ENCODE measurements around the gene RALGPS1.

The RALGPS1 gene

DNA sequence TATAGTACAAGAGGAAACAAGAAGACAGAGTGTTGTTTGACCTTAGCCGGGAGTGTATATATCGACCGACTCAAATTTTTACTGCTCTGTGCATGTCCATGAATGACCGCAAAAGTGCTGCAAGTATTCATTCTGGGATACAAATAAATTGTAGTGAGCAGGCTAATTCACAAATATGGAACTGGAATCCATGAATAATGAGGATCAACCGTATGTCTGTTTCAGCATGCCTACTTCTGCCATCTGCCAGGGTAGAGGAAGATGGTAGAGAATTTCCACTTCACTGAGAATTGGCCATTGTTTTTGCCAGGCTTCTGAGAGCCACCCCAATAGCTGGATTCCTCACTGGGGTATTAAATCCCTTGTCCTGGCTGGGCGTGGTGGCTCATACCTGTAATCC, 8.5 kb upstream of the RALGPS1 start:
- no peak for DNase-seq

GRCh38 chr9:126907058-126907457, 7.5 kb upstream of the RALGPS1 start:
- no peak for DNase-seq

GRCh38 chr9:126915281-126915816, 767 bp downstream of the RALGPS1 start:
- DNase-seq: no peak

DNA sequence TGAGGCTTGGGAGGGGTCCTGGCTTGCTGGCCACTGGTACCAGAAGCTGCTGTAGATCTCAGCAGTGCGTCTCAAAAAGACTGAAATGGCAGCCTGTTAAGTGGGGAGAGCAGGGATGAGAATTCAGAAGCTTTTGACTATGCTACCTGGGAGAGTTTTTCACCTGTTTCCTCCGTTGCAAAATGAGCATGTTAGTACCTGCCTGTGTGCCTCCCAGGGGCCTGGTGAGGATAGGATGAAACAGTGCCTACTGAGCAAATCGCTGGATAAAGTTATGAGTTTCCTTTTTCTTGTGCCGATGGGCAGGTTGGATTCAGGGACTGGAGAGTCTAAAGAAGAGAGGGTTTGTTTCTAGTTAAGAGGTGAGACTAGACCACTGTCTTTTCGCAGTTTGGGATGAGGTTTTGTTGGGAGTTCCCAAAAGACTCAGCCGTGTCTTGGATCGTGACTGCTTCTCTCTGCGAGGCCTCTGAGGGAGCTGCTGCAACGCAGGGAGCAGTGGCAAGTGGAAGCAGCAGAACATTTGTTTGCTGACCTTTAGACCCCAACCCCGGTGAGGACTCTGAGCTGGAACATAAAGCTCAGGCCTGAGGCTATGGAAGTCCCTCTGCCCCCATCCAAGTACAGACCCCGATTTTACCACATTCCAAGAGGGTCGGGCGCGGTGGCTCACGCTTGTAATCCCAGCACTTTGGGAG, 1.4 kb downstream of the RALGPS1 start:
- no peak for DNase-seq

DNA sequence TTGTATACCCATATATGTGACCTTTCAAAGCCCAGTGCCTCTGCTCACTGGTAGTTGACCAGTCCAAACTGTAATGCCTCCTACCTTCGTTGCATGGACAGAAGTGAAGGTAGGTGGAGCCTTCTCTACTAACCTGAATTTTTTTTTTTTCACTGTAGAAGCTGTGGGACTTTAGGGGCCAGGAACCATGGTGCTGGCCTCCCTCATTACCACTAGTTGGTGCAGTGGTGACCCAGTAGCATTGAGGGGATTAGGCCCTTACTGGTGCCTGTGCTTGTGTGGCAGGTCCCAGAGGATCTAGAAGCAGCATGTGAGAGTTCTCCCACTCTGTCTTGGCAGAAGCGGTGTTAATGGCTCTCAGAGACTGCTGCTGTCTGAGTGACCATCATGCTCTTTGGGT, 2.3 kb downstream of the RALGPS1 start:
- no peak for DNase-seq

- no peak for DNase-seq
These were observed 4.6 kb downstream of the RALGPS1 start for GRCh38 chr9:126919193-126919592.

- DNase-seq: no peak
These were observed 11.3 kb downstream of the RALGPS1 start for GRCh38 chr9:126925876-126926275.

GRCh38 chr9:126926364-126926763, 11.8 kb downstream of the RALGPS1 start:
- DNase-seq: no peak

DNA sequence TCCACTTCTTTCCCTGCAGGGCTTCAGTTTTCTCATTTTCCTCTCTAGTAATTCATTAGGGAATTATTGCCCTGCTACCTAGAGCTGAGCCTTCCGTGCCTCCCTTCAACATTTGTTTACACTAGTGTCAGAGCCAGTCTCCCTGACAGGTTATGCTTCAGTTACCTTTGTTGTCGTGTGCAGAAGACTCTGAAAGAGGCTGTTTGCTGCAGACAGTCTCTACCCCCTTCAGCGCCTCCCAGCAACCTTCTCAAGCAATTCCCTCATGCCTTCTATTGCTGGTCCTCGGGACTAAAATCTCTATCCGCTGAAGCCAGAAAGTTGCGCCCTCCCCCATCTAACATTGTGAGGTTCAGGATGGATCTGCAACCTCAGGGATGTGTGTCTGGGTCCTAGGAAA, 12.8 kb downstream of the RALGPS1 start:
- peak; percentile 39 for DNase-seq

DNA sequence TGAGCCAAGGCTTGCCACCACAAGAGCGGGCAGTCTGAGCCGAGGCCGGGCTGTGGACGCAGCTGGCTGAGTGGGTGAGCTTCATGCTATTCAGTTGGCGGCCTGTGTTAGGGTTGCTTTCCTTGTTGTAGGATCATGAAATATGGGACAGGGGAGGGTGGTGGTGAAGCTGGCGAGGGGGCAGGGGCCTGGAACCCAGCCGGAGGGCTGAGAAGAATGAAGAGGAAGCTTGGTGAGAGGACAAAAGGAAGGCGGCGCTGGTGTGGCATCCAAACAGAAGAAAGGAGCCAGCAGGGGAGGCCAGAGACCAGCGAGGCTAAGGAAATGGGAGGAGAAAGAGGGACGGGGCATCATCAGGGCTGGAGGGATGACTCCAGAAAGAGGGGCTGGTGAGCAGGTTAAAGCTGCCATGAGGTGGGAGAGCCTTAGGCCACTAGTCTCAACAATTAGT, 18.3 kb downstream of the RALGPS1 start:
- DNase-seq: no peak

DNA sequence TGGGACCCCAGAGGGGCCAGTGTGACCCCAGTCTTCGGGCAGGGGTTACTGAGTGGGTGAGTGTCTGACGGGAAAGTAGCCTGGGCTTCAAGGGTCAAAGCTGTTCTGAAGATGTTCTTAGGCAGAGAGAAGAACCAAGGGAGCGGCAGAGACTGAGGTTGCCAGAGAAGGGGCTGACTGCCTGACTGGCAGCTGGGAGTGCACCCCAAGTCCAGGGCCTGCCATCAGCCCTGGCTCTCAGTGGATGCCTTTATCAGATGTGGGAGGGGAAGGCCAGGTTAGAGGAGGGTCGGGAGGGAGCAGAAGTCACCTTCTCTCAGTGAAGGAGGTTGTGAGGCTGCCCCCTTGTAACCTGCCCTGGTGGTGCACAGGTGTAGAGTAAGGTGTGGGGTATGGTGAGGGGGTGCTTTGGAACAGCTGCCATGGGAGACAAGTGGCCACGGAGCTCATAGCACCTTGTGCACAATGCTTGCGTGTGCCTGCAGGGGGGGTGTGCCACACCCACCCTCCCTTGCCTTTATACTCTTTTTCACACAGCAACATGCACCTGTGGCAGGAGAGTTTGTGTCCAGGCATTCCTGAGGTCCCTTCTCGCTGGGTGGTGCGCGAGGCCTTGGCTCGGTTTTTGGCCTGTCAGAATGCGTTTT, 18.9 kb downstream of the RALGPS1 start:
- DNase-seq: no peak

DNA sequence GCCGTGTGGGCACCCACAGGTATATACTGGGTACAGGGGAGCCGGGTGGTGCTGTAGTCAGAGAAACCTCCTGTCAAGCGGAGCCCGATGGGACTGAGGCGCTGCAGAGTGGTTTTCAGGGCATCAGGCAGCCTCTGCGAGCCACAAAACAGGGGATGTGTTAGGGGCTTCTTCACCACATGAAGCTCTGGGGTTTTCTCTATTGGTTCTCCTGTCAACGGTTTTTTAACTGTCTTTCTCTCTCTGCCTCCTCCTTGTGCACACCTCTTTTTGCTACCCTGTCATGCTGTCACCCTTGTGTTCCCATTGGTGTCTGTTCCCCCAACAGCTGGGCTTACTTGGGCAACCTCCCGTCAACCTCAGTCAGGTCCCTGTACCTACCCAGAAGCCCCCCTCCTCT, 19.9 kb downstream of the RALGPS1 start:
- DNase-seq: no peak

DNA sequence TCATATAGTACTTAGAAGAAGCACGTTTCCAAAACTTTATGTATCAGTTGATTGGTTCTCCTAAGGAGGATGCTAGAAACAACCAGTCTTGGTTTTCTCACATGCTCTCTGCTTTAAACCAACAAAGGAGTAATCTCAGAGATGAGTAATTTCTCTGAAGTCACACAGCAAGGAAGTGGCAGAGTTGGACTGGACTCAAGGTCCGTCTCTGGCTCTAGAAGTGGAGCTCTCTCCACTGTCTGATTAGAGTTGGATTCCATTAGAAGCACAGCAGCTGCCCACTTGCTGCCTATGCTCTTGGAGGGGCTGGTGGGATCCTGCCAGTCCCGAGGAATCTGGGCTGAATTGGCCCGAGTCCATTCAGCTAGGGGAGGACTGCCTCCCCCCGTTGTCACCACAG, 21.0 kb downstream of the RALGPS1 start:
- DNase-seq: no peak

GRCh38 chr9:126937444-126937843, 22.9 kb downstream of the RALGPS1 start:
- no peak for DNase-seq

GRCh38 chr9:126938327-126938726, 23.7 kb downstream of the RALGPS1 start:
- no peak for DNase-seq

DNA sequence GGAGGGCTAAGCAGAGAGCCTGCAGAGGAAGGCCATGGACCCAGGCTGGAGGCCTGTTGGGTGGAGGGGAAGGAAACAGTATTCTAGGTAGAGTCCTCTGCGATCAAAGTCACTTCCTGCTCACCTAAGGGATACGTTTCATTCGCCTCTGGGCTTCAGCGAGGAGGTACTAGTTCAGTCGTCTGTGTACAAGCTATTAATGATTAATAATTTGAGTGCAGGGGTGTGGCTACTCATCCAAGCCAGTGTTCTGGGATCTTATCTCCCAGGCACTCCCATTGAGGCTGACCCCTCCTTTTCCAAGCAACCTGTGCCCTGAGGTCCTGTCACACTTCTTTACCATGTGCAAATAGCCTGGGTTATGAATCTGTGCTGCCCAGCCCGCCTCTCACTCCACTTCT, 25.2 kb downstream of the RALGPS1 start:
- no peak for DNase-seq

GRCh38 chr9:126942399-126942798, 27.8 kb downstream of the RALGPS1 start:
- no peak for DNase-seq

- no peak for DNase-seq
These were observed 31.1 kb downstream of the RALGPS1 start for GRCh38 chr9:126945682-126946081.

GRCh38 chr9:126947529-126947928, 32.9 kb downstream of the RALGPS1 start:
- DNase-seq: no peak

DNA sequence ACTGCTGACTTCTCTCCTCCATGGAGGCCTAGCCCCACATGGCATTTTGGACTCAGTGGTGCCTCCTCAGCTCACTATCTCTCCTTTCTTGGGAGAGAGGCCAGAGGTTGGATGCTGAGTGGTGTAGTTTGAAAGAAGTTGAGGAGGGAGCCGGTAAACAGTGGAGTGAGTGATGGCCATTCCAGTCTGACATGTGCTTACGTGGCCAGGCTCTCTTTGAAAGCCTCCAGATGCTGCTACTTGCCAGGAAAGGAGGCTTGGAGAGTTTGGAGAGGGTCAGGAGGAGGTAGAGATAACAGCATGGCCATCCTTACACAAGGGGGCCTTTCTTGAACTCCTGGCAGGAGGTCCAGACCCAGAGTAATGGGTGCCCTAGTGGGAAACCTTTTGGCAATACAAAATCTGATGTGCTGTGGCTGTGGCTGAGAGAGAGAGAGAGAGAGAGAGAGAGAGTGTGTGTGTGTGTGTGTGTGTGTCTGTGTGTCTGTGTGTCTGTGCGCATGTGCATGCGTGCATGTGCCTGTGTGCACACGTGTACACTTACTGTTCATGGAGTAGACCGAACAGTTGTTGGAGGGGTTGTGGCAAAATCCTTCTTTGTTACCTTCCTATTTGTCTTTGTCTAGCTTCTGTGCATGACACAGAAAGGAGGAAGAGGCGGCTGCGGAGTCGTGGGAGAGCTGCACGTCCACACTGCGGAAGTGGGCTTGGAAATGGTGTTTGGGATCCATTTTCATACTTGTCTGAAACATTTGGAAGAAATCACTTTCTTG, 37.8 kb downstream of the RALGPS1 start:
- DNase-seq: no peak

- no peak for DNase-seq
These were observed 38.6 kb downstream of the RALGPS1 start for GRCh38 chr9:126953041-126953809.

GRCh38 chr9:126955811-126956210, 41.2 kb downstream of the RALGPS1 start:
- no peak for DNase-seq

Measured in NCI-H1092 (cell line).